ENCODE data around the gene PRDM16.

The PRDM16 gene

GRCh38 chr1:3349161-3349967 lies 280.4 kb downstream of the PRDM16 start:
- no peak for DNase-seq

GRCh38 chr1:3349968-3350299 lies 280.9 kb downstream of the PRDM16 start:
- no peak for DNase-seq

GRCh38 chr1:3350506-3351261 lies 281.7 kb downstream of the PRDM16 start:
- no peak for DNase-seq

GRCh38 chr1:3351449-3352298 lies 282.7 kb downstream of the PRDM16 start:
- DNase-seq = no peak

GRCh38 chr1:3352299-3352951 lies 283.4 kb downstream of the PRDM16 start:
- DNase-seq = no peak

GRCh38 chr1:3352952-3353331 lies 283.9 kb downstream of the PRDM16 start:
- DNase-seq = no peak

GRCh38 chr1:3353876-3354275 lies 284.9 kb downstream of the PRDM16 start:
- DNase-seq = no peak

GRCh38 chr1:3355089-3355488 lies 286.1 kb downstream of the PRDM16 start:
- no peak for DNase-seq

- DNase-seq = no peak
These were observed 287.2 kb downstream of the PRDM16 start for GRCh38 chr1:3355894-3356826.

GRCh38 chr1:3356827-3357460 lies 287.9 kb downstream of the PRDM16 start:
- no peak for DNase-seq

- DNase-seq = no peak
These were observed 288.7 kb downstream of the PRDM16 start for GRCh38 chr1:3357526-3358297.

GRCh38 chr1:3359351-3359750 lies 290.3 kb downstream of the PRDM16 start:
- DNase-seq = no peak

GRCh38 chr1:3359756-3360440 lies 290.9 kb downstream of the PRDM16 start:
- DNase-seq = no peak

- DNase-seq = no peak
These were observed 291.7 kb downstream of the PRDM16 start for GRCh38 chr1:3360646-3361257.

- DNase-seq = no peak
These were observed 294.0 kb downstream of the PRDM16 start for GRCh38 chr1:3363023-3363422.

- DNase-seq = no peak
These were observed 294.8 kb downstream of the PRDM16 start for GRCh38 chr1:3363756-3364155.

- no peak for DNase-seq
These were observed 295.5 kb downstream of the PRDM16 start for GRCh38 chr1:3364551-3364950.

- DNase-seq = no peak
These were observed 296.0 kb downstream of the PRDM16 start for GRCh38 chr1:3364983-3365382.

- no peak for DNase-seq
These were observed 296.6 kb downstream of the PRDM16 start for GRCh38 chr1:3365523-3366125.
